ENCODE data around the gene PRM3. TPM values are rescaled to one million over a fixed set of nuclear protein-coding genes. Genes with fewer than 3 reads are reported as not detected.

PRM3 gene
- polyA plus RNA-seq, 1 donor from 2014 or later, result not detected

GRCh38 chr16:11240636-11241473 is 32.6 kb downstream of the PRM3 start:
- no peaks in the 10 kb centered on the region for H4K20me1 ChIP-seq (ENCODE audit: insufficient read depth)
- no peaks in the 10 kb centered on the region for H3K79me2 ChIP-seq (replicated peaks; ENCODE audit: insufficient read depth, low read length)
- no peaks in the 10 kb centered on the region for H3F3A ChIP-seq (ENCODE audit: insufficient read depth, low read length, poor library complexity, severe bottlenecking)
- H3K9me2 ChIP-seq (ENCODE audit: insufficient read depth, low read length), result no peaks in the 10 kb centered on the region
- no peak overlapping the region for H2AFZ ChIP-seq (ENCODE audit: low read depth, low read length)
- H3K27ac ChIP-seq (ENCODE audit: low read length), result no peak overlapping the region
- H3K4me2 ChIP-seq (ENCODE audit: low read length), result no peak overlapping the region
- no peaks in the 10 kb centered on the region for H3K27me3 ChIP-seq (ENCODE audit: insufficient read depth, low read depth, low read length)
- no peak overlapping the region for H3K9ac ChIP-seq (ENCODE audit: low read length)
- H3K9me3 ChIP-seq (ENCODE audit: low read length), result no peaks in the 10 kb centered on the region
- TF ChIP-seq SMC3 (conservative IDR thresholded peaks at IDR 0.05; ENCODE audit: poor library complexity) (no peak), REST (IDR thresholded peaks at IDR 0.05; ENCODE audit: borderline replicate concordance) (no peak)
- H3K4me3 ChIP-seq (ENCODE audit: low read length), result no peak overlapping the region
- H3K36me3 ChIP-seq (ENCODE audit: insufficient read depth, low read length), result no peaks in the 10 kb centered on the region

- no peaks in the 10 kb centered on the region for H3F3A ChIP-seq (ENCODE audit: insufficient read depth, low read length, poor library complexity, severe bottlenecking)
These were observed 33.5 kb downstream of the PRM3 start for GRCh38 chr16:11239644-11240632.

More at GRCh38 chr16:11239644-11240632, 33.5 kb downstream of the PRM3 start:
- no peak for TF ChIP-seq RAD21 (conservative IDR thresholded peaks at IDR 0.05)
- no peak for TF ChIP-seq TAF1 (IDR thresholded peaks at IDR 0.05; ENCODE audit: low read depth)
- TF ChIP-seq MXI1 (conservative IDR thresholded peaks at IDR 0.05; ENCODE audit: poor library complexity, severe bottlenecking), result no peak
- no peak for TF ChIP-seq EP300 (conservative IDR thresholded peaks at IDR 0.05; ENCODE audit: poor library complexity, severe bottlenecking)
- no peak for TF ChIP-seq SMC3 (conservative IDR thresholded peaks at IDR 0.05; ENCODE audit: poor library complexity)
- no peak for TF ChIP-seq EZH2 (IDR thresholded peaks at IDR 0.05; ENCODE audit: borderline replicate concordance, insufficient read depth, low read length, poor library complexity, severe bottlenecking)
- no peak for TF ChIP-seq REST (IDR thresholded peaks at IDR 0.05; ENCODE audit: borderline replicate concordance)
- TF ChIP-seq CTCF (IDR thresholded peaks at IDR 0.05; ENCODE audit: poor library complexity, severe bottlenecking), result no peak
- TF ChIP-seq POLR2AphosphoS5 (IDR thresholded peaks at IDR 0.05), result no peak
- Histone ChIP-seq H3K27me3 (ENCODE audit: insufficient read depth, low read depth, low read length) (no peaks in the 10 kb centered on the region), H2AFZ (ENCODE audit: low read depth, low read length) (no peak overlapping the region), H3K9me2 (ENCODE audit: insufficient read depth, low read length) (no peaks in the 10 kb centered on the region), H4K20me1 (ENCODE audit: insufficient read depth) (no peaks in the 10 kb centered on the region), H3K9ac (ENCODE audit: low read length) (no peak overlapping the region), H3K9me3 (ENCODE audit: low read length) (no peaks in the 10 kb centered on the region), H3K4me2 (ENCODE audit: low read length) (no peak overlapping the region), H3K27ac (ENCODE audit: low read length) (no peak overlapping the region), H3K79me2 (replicated peaks; ENCODE audit: insufficient read depth, low read length) (no peaks in the 10 kb centered on the region), H3K36me3 (ENCODE audit: insufficient read depth, low read length) (no peaks in the 10 kb centered on the region), H3K4me3 (ENCODE audit: low read length) (no peak overlapping the region)
